A673 (cell line): ENCODE results near the gene GATAD2A. TPM values are rescaled to one million over a fixed set of nuclear protein-coding genes. Genes with fewer than 3 reads are reported as not detected.

ENCODE experiments used
- BruUV-seq: library from RNA; stranded (reverse); fragments of 400-500 nt; replicated peaks from 2 replicates; lab custom pipeline; 2021; lab: Mats Ljungman, UMichigan
- CTCF ChIA-PET: fragments of 300-600 bp; sonication (Branson Sonifier 250); formaldehyde crosslinking; loops from one replicate; lab custom pipeline; 2022; ENCODE audit warnings: antibody characterized with exemption; lab: Charles Lee
- POLR2A ChIA-PET: fragments of 300-600 bp; sonication (Branson Sonifier 250); formaldehyde crosslinking; loops from one replicate; lab custom pipeline; 2022; ENCODE audit warnings: antibody characterized with exemption; ENCODE audit not compliant: low non-redundant PET; lab: Charles Lee
- DNase-seq: peaks from one replicate; pipeline ENCODE4 v3.0.0-alpha.2; 2015; ENCODE audit warnings: low spot score
- H3K27ac ChIP-seq: fragments of 200-600 bp; sonication (generic); 2 replicates; pipeline ENCODE4 v1.5.1; 2016; ENCODE audit warnings: mixed run types, low read depth, mild to moderate bottlenecking, mixed read lengths, antibody characterized with exemption, low read length; ENCODE audit not compliant: poor library complexity, severe bottlenecking
- H3K27me3 ChIP-seq: fragments of 200-600 bp; sonication (generic); replicated peaks from 2 replicates; pipeline ENCODE4 v1.6.1; 2017; ENCODE audit warnings: mixed run types, low read depth, mild to moderate bottlenecking, mixed read lengths, antibody characterized with exemption, low read length; ENCODE audit not compliant: insufficient read depth, poor library complexity
- H3K36me3 ChIP-seq: fragments of 200-600 bp; sonication (generic); 2 replicates; pipeline ENCODE4 v1.6.1; 2016; ENCODE audit warnings: mixed run types, mild to moderate bottlenecking, mixed read lengths, antibody characterized with exemption, low read length; ENCODE audit not compliant: insufficient read depth, poor library complexity, severe bottlenecking
- H3K4me1 ChIP-seq: fragments of 200-600 bp; sonication (generic); 2 replicates; pipeline ENCODE4 v1.6.1; 2017; ENCODE audit warnings: mixed run types, mild to moderate bottlenecking, mixed read lengths, antibody characterized with exemption, low read length; ENCODE audit not compliant: insufficient read depth, poor library complexity, severe bottlenecking
- H3K4me3 ChIP-seq: fragments of 200-600 bp; sonication (generic); 2 replicates; pipeline ENCODE4 v1.5.1; 2016; ENCODE audit warnings: low read depth, mixed run types, mild to moderate bottlenecking, mixed read lengths, low read length; ENCODE audit not compliant: poor library complexity, severe bottlenecking
- H3K9me3 ChIP-seq: fragments of 200-600 bp; sonication (generic); 2 replicates; pipeline ENCODE4 v1.6.1; 2016; ENCODE audit warnings: mixed run types, low read depth, mild to moderate bottlenecking, mixed read lengths, antibody characterized with exemption, low read length; ENCODE audit not compliant: poor library complexity, severe bottlenecking
- CTCF ChIP-seq: fragments of 300-800, 200-600 bp; sonication (generic); conservative IDR thresholded peaks from 2 replicates; pipeline ENCODE4 v1.5.1; 2017; ENCODE audit warnings: low read depth, mild to moderate bottlenecking, antibody characterized with exemption, low read length, moderate library complexity, mixed read lengths
- EZH2 ChIP-seq: fragments of 200-600 bp; sonication (generic); IDR thresholded peaks from 2 replicates; pipeline ENCODE4 v1.6.1; 2017; ENCODE audit warnings: borderline replicate concordance, low read depth, mild to moderate bottlenecking, mixed read lengths, antibody characterized with exemption, low read length; ENCODE audit not compliant: poor library complexity, severe bottlenecking
- intact Hi-C: fragments of 100-400 bp; cut with micrococcal nuclease; formaldehyde crosslinking; loops from one replicate; pipeline ENCODE4 v1.10.0; 2022; ENCODE audit not compliant: unreplicated experiment
- total RNA-seq: library from RNA; stranded (reverse); gene quantifications from 2 replicates; pipeline ENCODE4 v1.2.3, GENCODE V29; 2021

The GATAD2A gene
- total RNA-seq, 1 experiment from 2014 or later = 218 TPM

DNA sequence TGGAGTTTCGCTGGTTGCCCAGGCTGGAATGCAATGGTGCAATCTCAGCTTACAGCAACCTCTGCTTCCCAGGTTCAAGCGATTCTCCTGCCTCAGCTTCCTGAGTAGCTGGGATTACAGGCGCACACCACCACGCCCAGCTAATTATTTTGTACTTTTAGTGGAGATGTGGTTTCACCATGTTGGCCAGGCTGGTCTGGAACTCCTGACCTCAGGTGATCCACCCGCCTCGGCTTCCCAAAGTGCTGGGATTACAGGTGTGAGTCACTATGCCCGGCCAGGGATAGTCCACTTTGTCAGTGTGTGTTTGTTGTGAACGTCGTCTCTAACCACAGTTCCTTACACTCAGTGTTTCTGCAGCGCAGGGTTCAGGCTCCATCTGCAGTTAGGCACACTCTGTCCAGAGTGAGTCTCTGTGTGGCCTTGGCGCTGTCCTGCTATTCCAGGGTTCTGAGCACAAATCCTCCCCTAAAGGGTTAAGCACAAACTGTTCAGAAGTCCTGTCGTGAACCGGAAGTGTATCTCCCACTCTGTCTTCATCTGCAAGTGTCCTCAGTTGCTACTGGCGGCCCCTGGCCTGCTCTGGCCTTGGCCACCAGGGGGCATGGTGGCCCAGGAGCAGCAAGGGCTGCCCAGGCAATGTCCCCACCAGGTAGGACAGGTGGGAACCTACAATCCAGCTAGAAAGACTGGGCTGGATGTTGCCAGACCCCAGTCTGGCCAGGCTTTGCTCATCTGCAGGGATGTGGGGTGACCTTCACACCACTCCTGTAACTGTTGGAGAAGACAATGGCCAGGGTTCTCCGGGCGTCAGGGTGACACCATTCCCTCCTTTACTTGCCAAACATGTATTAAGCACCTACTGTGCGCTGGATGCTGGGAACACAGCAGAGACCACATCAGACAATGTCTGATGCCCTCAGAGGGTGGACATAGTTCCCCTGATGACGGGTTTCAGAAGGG, 38.8 kb upstream of the GATAD2A start:
- ChIA-PET POLR2A (no interaction called here), CTCF (interaction anchor here (0.6 to 1.5 kb wide), 2 partner anchors 117 to 124 kb away, joined by 3 read pairs; no protein-coding TSS in a partner anchor)
- intact Hi-C loops = loop anchor here (2.0 kb wide), 1 partner anchor 122 kb away; no protein-coding TSS in a partner anchor

GRCh38 chr19:19368087-19368486, 37.4 kb upstream of the GATAD2A start:
- ChIA-PET POLR2A (no interaction called here), CTCF (interaction anchor here (0.7 kb wide), 1 partner anchor 141 kb away, joined by 3 read pairs; no protein-coding TSS in a partner anchor)
- H3K4me1 ChIP-seq = peaks cover 11% of the 10 kb centered on the region
- DNase-seq = no peak
- no peaks in the 10 kb centered on the region for H3K9me3 ChIP-seq
- intact Hi-C loops = no loop called here
- no peak overlapping the region for H3K4me3 ChIP-seq
- no peaks in the 10 kb centered on the region for H3K36me3 ChIP-seq
- TF ChIP-seq EZH2 (no peak), CTCF (no peak)
- no TSS peak for BruUV-seq
- no peaks in the 10 kb centered on the region for H3K27me3 ChIP-seq
- H3K27ac ChIP-seq = no peak overlapping the region

More for the DNA sequence above, 38.8 kb upstream of the GATAD2A start:
- Histone ChIP-seq H3K36me3 (no peaks in the 10 kb centered on the region), H3K4me3 (no peak overlapping the region), H3K27ac (peak overlapping the region; percentile 47), H3K27me3 (no peaks in the 10 kb centered on the region), H3K4me1 (peaks cover 11% of the 10 kb centered on the region), H3K9me3 (no peaks in the 10 kb centered on the region)
- peak; percentile 87 for DNase-seq
- no TSS peak for BruUV-seq
- TF ChIP-seq EZH2 (no peak), CTCF (peak; percentile 92)

DNA sequence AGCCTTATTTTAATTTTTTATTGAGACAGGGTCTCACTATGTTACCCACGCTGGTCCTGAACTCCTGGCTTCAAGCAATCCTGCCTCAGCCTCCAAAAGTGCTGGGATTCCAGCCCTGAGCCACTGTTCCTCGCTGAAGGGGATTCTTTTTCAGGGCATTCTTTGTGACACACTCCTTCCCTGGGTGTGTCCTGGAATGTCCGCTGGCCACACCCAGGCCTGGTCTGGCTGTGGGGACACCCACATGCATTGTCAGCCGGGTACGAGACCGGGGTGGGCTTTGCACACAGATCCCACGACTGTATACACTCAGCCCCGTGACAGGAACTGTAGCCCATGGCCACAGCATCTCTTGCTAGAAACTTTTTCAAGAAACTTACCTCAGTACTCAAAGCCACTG, 34.4 kb upstream of the GATAD2A start:
- TF ChIP-seq CTCF = no peak
- TF ChIP-seq EZH2 = no peak
- Histone ChIP-seq H3K9me3 (no peaks in the 10 kb centered on the region), H3K27me3 (no peaks in the 10 kb centered on the region), H3K36me3 (no peaks in the 10 kb centered on the region), H3K4me3 (no peak overlapping the region), H3K4me1 (peaks cover 6% of the 10 kb centered on the region), H3K27ac (no peak overlapping the region)
- DNase-seq = no peak
- intact Hi-C loops = no loop called here
- ChIA-PET POLR2A (no interaction called here), CTCF (no interaction called here)
- BruUV-seq = no TSS peak
